Hematopoietic multipotent progenitor cell (in vitro differentiated cells): ENCODE data around the gene ERVFRD-1. TPM values are rescaled to one million over a fixed set of nuclear protein-coding genes. Genes with fewer than 3 reads are reported as not detected.
"Not testable (repeated sequence)": the region's sequence is repeated elsewhere in the genome, so short reads cannot be mapped to it uniquely, and the experiment has no call there.

Experiments
- DNase-seq, 3 donors: peaks; one replicate each; pipeline ENCODE4 v3.0.0-alpha.2; 2011 to 2015; ENCODE audit warnings: low read depth in 2 of 3, low spot score in 2 of 3
- total RNA-seq: library from RNA; depleted of rRNA; stranded (reverse); fragments of >200 nt; gene quantifications from one replicate; pipeline ENCODE4 v1.2.3, GENCODE V29; 2012

Gene ERVFRD-1
- total RNA-seq, 1 donor, result under 0.01 TPM

DNA sequence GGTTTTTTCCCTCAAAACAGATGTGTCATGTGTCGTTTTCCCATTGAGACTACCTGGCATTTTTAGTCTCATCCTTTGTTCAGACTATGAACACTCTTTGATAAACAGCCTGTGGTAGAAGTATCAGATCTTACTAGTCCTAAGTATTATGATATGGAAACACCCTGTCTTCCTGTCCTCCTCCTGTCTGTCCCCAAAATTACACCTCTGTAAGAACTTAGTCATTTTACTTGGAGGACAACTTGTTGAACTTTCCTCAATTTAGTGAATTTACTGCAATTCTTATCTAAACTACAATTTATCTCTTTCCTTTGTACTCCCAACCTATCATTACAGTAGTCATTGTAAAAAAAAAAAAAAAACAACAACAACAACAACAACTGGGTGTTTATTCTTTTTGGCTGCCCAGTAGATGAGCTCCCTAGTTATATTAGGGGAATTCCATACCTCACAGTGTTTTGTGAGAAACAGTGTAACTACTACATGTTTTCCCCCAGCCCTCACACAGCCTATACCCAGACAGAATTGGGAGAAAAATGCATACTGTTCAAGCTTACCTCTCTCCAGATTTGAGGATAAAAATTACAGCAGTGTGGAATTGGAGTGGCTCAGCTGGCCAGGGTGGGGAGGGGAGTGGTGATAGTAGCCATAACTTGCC lies 18.5 kb upstream of the ERVFRD-1 start:
- DNase-seq, result no peak

DNA sequence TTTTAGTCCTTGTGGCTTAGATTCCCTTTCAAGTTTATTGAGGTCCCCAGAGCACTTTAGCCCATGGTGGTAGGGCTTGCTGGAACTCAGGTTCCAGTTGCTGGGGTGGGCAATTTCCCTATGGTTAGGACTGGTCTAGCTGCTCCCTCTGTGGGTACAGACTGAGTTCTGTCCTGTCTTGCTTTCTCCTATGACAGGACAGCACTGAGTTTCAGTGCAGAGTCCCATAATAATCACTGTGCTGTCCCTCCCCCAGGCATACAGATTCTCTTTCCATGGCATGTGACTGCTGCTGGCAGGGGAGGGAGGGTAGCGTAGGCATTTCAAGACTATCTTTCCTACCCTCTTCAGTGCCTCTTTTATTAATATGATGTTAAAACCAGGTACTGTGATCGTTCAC lies 17.1 kb upstream of the ERVFRD-1 start:
- no peak for DNase-seq

DNA sequence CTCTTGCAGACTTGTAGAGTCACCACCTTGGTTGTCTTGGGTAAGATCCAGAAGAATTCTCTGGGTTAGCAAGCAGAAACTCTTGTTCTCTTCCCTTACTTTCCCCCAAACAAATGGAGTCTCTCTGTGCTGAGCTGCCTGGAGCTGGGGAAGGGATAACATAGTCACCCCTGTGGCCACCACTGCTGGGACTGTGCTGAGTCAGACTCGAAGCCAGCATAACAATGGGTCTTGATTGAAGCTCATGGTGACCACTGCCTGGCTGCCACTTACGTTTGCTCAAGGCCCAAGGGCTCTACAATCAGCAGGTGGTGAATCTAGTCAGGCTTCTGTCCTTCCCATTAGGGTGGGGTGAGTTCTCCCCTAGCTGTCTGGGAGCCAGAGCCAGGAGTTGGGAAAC lies 15.4 kb upstream of the ERVFRD-1 start:
- DNase-seq, result no peak

DNA sequence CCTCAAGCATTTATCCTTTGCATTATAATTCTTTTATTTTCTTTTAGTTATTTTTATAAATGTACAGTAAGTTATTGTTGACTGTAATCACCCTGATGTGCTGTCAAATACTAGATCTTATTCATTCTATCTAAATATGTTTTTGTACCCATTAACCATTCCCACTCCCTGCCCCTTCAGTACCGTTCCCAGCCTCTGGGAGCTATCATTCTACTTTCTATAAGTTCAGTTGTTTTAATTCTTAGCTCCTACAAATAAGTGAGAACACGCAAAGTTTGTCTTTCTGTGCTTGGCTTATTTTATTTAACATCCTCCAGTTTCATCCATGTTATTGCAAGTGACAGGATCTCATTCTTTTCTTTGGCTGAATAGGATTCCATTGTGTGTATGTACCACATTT lies 12.5 kb upstream of the ERVFRD-1 start:
- no peak for DNase-seq

DNA sequence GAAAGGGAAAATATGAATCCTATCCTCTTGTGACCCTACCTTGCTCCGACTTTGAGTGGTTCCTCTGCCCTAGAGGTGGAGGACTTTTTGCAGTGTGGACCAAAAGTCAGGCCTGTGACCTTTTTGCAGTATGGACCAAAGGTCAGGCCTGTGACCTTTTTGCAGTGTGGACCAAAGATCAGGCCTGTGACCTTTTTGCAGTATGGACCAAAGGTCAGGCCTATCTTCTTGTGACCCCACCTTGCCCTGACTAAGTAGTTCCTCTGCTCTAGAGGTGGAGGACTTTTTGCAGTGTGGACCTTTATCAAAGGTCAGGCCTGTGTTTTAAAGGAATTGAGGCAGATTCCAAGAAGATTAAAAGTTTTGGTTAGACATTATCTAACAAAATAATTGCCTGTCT lies 10.9 kb upstream of the ERVFRD-1 start:
- no peak for DNase-seq

DNA sequence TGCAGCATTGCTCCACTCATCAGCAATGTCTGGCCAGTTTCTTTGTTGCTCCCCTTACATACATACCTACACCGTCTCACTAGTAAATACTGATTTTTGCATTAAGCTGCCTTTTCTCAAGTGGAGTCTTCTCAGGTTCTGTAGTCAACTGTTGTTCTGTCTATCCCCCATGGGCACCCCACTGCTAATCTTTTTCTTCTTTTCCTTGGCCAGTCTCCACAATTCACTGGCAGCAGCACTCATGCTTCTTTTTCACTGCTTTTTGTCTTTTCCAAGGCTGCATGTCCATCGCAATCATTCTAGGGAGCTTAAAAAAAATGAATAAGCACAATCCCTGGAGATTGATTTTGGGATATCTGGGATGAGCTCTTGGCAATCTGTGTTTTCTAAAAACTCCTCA lies 10.3 kb upstream of the ERVFRD-1 start:
- DNase-seq, result no peak

DNA sequence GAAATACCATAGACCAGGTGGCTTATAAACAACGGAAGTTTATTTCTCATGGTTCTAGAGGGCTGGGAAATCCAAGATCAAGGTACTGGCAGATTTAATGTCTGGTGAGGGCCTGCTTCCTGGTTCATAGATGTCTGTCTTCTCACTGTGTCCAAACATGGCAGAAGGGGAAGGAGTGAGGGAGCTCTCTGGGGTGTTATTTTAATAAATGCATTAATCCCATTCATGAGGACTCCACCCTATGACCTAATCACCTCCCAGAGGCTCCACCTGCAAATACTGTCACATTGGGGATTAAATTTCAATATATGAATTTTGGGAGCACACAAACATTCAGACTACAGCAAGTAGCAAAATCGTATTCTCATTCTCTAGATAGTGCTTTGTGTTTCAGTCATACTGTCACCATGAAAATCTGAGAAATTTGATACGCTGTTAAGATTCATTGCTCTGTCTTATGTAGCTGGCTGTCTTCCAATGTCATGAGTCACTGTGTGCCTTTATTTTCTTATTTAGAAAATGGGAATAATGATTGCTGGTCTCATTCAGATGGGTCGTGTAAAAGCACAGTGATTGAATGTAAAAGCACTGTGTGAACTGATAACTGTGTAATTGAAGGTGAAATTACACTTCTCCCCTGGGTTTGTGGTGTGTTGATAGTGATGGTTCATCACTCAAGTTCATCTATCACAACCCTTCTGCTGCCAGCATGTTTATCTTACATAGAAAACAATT lies 8.9 kb upstream of the ERVFRD-1 start:
- no peak for DNase-seq

DNA sequence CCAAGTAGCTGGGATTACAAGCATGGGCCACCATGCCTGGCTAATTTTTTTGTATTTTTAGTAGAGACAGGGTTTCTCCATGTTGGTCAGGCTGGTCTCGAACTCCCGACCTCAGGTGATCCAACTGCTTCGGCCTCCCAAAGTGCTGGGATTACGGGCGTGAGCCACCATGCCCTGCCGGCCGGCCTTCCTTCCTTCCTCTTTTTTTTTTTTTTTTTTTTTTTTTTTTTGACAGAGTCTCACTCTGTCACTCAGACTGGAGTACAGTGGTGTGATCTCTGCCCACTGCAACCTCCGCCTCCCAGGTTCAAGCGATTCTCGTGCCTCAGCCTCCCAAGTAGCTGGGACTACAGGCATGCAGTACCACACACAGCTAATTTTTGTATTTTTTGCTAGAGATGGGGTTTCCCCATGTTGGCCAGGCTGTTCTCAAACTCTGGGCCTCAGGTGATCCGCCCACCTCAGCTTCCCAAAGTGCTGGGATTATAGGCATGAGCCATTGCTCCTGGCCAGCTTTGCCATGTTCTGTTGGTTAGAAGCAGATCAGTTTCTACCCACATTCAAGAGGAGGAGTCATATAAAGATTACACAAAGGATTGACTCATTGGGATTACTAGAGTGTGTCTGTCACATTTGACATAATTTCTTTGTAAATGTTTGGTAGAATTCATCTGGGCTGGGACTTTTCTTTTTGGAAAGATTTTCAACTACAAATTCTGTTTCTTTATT lies 4.4 kb upstream of the ERVFRD-1 start:
- DNase-seq, result not testable (repeated sequence)

DNA sequence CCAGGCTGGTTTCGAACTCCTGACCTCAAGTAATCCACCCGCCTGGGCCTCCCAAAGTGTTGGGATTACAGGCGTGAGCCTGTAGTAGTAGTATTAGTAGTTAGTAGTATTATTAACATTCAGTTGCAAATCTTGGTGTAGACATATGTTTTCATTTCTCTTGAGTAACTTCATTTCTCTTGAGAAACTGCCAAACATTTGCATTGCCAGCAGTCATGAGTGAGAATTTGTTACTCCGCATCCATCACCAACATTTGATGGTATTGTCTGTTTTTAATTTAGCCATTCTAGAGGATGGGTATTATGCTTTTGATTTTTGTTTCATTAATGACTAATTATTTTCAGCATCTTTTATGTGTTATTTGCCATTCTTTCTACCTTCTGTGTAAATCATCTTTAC lies 1.5 kb upstream of the ERVFRD-1 start:
- no peak for DNase-seq

DNA sequence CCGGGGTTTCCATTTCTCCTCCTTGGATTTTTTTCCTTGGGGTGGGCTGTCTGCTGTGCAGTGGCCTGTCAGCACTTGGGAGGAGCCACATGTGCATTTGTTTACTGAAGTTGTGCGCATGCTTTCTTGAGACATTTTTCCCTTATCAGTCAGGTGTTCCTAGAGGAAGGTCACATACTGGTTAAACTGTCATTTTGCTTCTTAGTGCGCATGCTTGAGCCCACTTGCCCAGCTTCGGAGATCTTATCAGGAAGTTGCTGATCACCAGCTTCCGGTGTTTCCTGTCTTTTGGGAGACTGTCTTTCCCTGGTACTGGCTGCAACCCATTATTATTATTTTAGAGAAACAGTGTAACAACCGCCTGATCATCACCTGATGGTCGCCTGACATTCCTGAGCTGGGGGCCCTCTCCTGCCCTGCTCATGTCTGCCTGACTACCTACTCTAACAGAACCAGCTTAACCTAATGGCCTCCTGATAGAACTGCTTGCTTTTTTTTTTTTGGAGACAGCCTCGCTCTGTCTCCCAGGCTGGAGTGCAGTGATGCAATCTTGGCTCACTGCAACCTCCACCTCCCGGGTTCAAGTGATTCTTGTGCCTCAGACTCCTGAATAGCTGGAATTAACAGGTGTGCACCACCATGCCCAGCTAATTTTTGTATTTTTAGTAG lies 378 bp upstream of the ERVFRD-1 start:
- DNase-seq, result peak in 2 of 3 donors; percentile 36 to 50

DNA sequence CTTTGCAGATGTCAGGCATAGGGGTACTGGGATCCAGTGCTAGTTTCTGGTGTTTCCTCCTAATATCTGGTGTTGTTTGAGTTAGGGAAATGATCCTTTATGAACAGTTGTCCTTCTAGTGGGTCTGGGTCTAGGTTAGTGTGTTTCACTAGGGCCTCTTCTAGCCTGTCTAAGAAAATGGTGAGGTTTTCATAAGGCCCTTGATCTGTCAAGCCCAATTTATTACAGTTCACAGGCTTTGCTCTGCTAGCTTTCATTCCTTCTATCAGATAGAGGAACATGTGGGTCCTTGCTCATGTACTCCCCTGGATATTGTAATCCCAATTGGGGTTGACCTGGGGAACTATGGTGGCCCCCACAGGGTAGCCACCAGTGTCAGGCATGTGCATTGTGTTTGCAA lies 2.8 kb downstream of the ERVFRD-1 start:
- no peak for DNase-seq

DNA sequence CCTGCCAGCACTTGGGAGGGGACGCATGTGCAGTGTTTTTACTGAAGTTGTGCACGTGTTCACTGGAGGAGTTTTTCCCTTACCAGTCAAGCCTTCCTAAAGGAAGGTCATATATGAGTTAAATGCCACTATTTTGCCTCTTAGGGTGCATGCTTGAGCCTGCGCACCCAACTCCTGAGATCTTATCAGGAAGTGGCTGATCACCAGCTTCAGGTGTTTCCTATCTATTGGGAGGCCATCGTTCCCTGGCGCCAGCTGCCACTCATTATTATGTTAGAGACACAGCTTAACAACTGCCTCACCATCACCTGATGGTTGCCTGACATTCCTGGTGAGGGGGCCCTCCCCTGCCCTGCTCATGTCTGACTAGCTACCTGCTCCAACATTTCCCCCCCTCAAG lies 8.5 kb downstream of the ERVFRD-1 start:
- no peak for DNase-seq

DNA sequence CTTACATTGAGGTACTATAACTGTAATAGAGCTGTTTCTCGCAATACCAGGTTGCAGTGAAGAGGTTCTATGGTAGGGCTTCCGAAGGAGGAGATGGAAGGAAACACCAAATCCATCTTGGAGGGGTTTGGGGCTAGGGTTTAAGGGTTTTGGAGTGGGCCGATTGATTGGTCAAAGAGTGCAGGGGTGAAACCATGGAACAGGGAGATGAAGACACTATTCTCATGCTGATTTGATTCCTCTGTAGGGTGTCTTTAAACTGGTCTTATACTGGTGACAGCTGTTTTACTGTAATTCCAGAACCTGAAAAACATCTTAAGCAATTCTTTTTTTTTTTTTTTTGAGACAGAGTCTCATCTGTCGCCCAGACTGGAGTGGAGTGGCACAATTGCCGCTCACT lies 10.1 kb downstream of the ERVFRD-1 start:
- no peak for DNase-seq

DNA sequence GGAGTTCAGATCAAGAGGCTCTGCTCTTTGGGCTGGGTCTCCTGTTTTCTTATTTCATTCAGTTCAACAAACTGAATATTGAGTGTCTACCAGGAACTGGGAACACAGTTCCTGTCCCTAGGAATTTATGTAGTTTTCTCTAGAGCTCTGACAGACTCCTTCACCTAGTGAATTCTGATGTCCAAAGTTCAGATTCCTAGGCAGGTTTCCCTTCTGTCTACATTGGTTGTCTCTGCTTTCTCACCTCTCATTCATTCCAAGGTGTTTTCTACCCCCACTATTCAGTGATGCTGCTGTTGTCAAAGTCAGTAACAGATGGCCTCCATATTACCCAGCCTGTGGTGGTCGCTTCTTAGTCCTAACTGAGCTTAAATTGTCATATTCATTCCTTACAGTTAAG lies 13.5 kb downstream of the ERVFRD-1 start:
- DNase-seq, result no peak

DNA sequence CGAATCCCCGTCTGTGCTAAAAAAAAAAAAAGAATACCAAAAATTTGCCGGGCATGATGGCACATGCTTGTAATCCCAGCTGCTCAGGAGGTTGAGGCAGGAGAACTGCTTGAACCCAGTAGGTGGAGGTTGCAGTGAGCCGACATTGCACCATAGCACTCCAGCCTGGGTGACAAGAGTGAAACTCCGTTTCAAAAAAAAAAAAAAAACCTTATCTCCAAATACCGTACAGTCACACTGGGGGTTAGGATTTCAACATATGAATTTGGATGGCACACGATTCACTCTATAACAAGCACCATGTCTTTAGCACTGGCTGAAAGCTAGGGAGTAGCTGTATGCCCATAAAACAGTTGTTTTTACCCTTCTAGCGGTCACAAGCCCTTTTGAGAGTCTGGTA lies 14.0 kb downstream of the ERVFRD-1 start:
- no peak for DNase-seq

DNA sequence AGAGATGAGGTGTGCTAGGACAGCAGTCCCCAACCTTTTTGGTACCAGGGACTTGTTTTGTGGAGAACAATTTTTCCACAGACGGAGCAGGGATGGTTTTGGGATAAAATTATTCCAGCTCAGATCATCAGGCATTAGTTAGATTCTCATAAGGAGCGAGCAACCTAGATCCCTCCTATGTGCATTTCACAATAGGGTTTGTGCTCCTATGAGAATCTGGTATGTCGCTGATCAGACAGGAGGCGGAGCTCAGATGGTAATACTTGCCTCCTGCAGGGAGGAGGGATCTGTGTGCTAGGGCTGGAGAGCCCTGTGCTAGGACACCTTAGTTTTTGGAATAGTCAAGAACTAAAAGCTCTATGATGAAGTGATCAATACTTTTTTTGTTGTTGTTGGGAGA lies 15.4 kb downstream of the ERVFRD-1 start:
- DNase-seq, result peak in 1 of 3 donors; percentile 21

DNA sequence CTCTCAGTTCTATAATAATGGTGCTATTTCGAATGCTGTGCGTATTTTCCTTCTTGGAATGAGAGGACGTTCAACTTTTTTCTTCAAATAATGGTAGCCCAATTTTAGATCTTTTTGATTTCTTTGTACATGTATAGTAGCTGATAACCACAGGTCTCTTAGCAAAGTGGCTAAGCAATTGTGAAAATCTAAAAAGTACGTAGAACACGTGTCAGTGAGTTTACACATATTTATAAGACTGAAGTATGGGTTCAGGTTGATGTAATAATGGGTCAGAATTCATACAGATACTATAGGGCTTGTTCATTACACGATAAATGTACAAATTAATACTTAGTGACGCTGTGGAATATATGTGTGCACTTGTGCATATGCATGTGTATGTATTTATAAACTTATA lies 16.6 kb downstream of the ERVFRD-1 start:
- DNase-seq, result no peak

DNA sequence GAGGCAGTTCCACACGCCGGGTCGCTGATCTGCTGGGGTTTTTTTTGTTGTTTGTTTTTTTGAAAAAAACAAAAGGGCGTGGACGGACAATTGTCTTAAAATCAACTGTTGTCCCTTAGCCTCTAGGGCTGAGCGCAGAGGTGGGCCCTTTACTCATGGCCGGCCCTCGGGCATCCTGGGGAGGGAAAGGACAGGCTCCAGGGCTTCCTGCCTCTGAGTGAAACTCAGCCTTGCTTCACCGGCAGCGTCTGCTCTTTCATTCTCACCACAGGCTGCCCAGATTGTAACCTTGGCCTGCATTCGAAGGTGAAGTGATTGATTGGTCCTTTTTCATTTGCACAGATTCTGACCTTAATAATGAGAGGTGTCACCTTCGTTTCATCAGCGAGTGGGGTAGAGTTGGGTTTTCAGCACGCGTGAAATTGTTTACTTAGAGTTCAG lies 17.1 kb downstream of the ERVFRD-1 start:
- no peak for DNase-seq

DNA sequence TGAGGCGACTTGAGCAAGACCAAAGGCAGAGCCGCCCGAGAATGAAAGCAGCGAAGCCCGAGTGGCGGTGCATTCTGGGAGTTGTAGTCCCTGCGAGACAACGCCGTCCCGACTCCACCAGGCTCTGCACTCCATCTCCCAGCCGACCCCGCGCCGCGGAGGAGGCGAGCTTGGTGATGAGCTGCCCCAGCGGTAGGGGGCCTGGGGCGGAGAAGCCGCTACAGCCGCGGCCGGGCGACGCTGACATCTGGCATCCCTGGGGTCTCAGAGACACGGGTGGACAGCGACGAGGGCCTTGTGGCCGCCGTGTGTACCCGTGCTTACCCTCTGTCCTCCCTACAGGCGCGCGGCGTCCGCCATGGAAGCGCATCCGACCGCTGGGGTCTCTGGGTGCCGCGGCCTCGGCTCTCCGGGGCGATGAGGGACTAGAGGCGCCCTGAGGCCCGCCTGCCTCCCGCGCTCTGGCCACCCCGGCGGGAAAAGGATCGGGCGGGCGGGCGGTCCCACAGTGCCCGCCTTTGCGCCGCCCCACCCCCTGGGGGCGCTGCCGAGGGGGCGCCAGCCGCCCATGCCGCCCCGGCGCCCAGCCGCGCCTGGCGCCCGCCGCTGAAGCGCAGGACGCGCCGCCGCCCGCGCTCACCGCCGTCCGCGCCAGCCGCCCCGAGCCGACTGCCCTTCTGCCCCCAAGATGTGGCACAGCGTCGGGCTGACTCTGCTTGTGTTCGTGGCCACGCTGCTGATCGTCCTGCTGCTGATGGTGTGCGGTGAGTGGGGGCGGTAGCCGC lies 17.7 kb downstream of the ERVFRD-1 start, which contains the start of gene SMIM13:
Gene SMIM13, plus strand, starts transcription at position 209 of the 785 bp plus-strand sequence. Its CDS starts 480 bp downstream, at position 689.
- peak; percentile 77 to 97 (median 95) for DNase-seq

DNA sequence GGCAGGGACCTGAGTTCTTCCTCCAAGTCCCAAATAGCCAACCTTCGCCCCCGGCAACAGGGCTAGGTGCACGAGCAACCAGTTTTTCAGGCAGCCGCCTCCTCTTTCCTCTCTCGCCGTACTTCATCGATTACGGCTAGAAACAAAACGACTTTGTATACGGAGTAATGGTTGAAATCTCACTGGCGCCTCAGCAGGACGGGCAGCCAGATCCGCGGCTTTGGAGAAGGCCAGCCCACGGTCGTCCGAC lies 18.2 kb downstream of the ERVFRD-1 start:
- DNase-seq, result no peak
